Measurements from ENCODE around the gene NAPA.

Gene NAPA

GRCh38 chr19:47518854-47519253 lies 4.0 kb upstream of the NAPA start:
- Histone ChIP-seq H3K79me2 (ENCODE audit: insufficient read depth, low read depth) (peaks cover 9% of the 10 kb centered on the region), H3K36me3 (ENCODE audit: insufficient read depth) (no peaks in the 10 kb centered on the region), H3K27me3 (ENCODE audit: insufficient read depth, low read depth) (peaks cover 4% of the 10 kb centered on the region), H3K4me3 (IDR thresholded peaks at IDR 0.05; ENCODE audit: insufficient read depth, low read depth, low read length) (no peak overlapping the region), H3K4me1 (ENCODE audit: low read depth, poor library complexity, severe bottlenecking) (peaks cover 38% of the 10 kb centered on the region), H3K27ac (no peak overlapping the region), H3K9ac (no peak overlapping the region), H4K20me1 (ENCODE audit: insufficient read depth) (no peaks in the 10 kb centered on the region), H3K4me2 (peak overlapping the region; percentile 59), H2AFZ (ENCODE audit: low read depth) (no peak overlapping the region)
- no peak for TF ChIP-seq CTCF (conservative IDR thresholded peaks at IDR 0.05; ENCODE audit: low read depth, low read length)

- Histone ChIP-seq H3K27ac (no peak overlapping the region), H3K4me3 (IDR thresholded peaks at IDR 0.05; ENCODE audit: insufficient read depth, low read depth, low read length) (no peak overlapping the region), H3K79me2 (ENCODE audit: insufficient read depth, low read depth) (peaks cover 16% of the 10 kb centered on the region), H4K20me1 (ENCODE audit: insufficient read depth) (no peaks in the 10 kb centered on the region), H2AFZ (ENCODE audit: low read depth) (no peak overlapping the region), H3K4me2 (peak overlapping the region; percentile 59), H3K9ac (no peak overlapping the region), H3K4me1 (ENCODE audit: low read depth, poor library complexity, severe bottlenecking) (peaks cover 41% of the 10 kb centered on the region), H3K36me3 (ENCODE audit: insufficient read depth) (no peaks in the 10 kb centered on the region), H3K27me3 (ENCODE audit: insufficient read depth, low read depth) (no peaks in the 10 kb centered on the region; the same call in 1 of the 2 replicates)
- no peak for TF ChIP-seq CTCF (conservative IDR thresholded peaks at IDR 0.05; ENCODE audit: low read depth, low read length)
Observed at GRCh38 chr19:47518139-47518538, 3.3 kb upstream of the NAPA start.

GRCh38 chr19:47514151-47514868 lies 553 bp downstream of the NAPA start:
- no peaks in the 10 kb centered on the region for H3K36me3 ChIP-seq (ENCODE audit: insufficient read depth)
- H3K9ac ChIP-seq, result peak overlapping the region; percentile 77
- H4K20me1 ChIP-seq (ENCODE audit: insufficient read depth), result no peaks in the 10 kb centered on the region
- peaks cover 44% of the 10 kb centered on the region for H3K4me1 ChIP-seq (ENCODE audit: low read depth, poor library complexity, severe bottlenecking)
- H3K27ac ChIP-seq, result peak overlapping the region; percentile 53
- H3K79me2 ChIP-seq (ENCODE audit: insufficient read depth, low read depth), result peaks cover 54% of the 10 kb centered on the region
- H3K4me3 ChIP-seq (IDR thresholded peaks at IDR 0.05; ENCODE audit: insufficient read depth, low read depth, low read length), result peak overlapping the region; percentile 19
- peak overlapping the region; percentile 72 for H2AFZ ChIP-seq (ENCODE audit: low read depth)
- TF ChIP-seq CTCF (conservative IDR thresholded peaks at IDR 0.05; ENCODE audit: low read depth, low read length), result no peak
- no peaks in the 10 kb centered on the region; the same call in 1 of the 2 replicates for H3K27me3 ChIP-seq (ENCODE audit: insufficient read depth, low read depth)
- H3K4me2 ChIP-seq, result peak overlapping the region; percentile 72

GRCh38 chr19:47512948-47513319 lies 1.9 kb downstream of the NAPA start:
- Histone ChIP-seq H3K4me3 (IDR thresholded peaks at IDR 0.05; ENCODE audit: insufficient read depth, low read depth, low read length) (no peak overlapping the region), H3K4me2 (peak overlapping the region; percentile 72; the same call in 1 of the 2 replicates), H3K9ac (no peak overlapping the region), H3K27me3 (ENCODE audit: insufficient read depth, low read depth) (no peaks in the 10 kb centered on the region; the same call in 1 of the 2 replicates), H2AFZ (ENCODE audit: low read depth) (no peak overlapping the region), H3K79me2 (ENCODE audit: insufficient read depth, low read depth) (peaks cover 57% of the 10 kb centered on the region), H3K4me1 (ENCODE audit: low read depth, poor library complexity, severe bottlenecking) (peaks cover 30% of the 10 kb centered on the region), H3K36me3 (ENCODE audit: insufficient read depth) (no peaks in the 10 kb centered on the region), H3K27ac (no peak overlapping the region), H4K20me1 (ENCODE audit: insufficient read depth) (no peaks in the 10 kb centered on the region)
- TF ChIP-seq CTCF (conservative IDR thresholded peaks at IDR 0.05; ENCODE audit: low read depth, low read length), result no peak

Measured in KMS-11 (cell line).